GM12878 (cell line): ENCODE data around the gene GRIK2. TPM values are rescaled to one million over a fixed set of nuclear protein-coding genes. Genes with fewer than 3 reads are reported as not detected.

ENCODE experiments used
- CTCF ChIP-seq, 3 experiments: IDR thresholded peaks in 2 of 3; conservative IDR thresholded peaks in 1 of 3; 2 replicates each; pipeline ENCODE4 v1.5.1; 2011; ENCODE audit warnings: low read depth in 3 of 3, low read length in 3 of 3, mild to moderate bottlenecking in 3 of 3, control low read depth in 2 of 3, moderate library complexity in 2 of 3, inconsistent platforms in 1 of 3, mixed read lengths in 1 of 3; ENCODE audit not compliant: control insufficient read depth in 2 of 3, insufficient read depth in 1 of 3; ENCODE audit errors: extremely low read depth in 1 of 3
- IRF5 ChIP-seq: fragments of 450-650 bp; IDR thresholded peaks from 2 replicates; pipeline ENCODE4 v1.6.1; 2017; ENCODE audit warnings: borderline replicate concordance
- NBN ChIP-seq: fragments of 450-650 bp; IDR thresholded peaks from 2 replicates; pipeline ENCODE4 v1.6.1; 2016
- NFYB ChIP-seq: IDR thresholded peaks from 2 replicates; pipeline ENCODE4 v1.6.1; 2011; ENCODE audit warnings: low read depth, mild to moderate bottlenecking, low read length, improper control_type of control experiment, moderate library complexity; ENCODE audit not compliant: insufficient read depth
- NR2C1 ChIP-seq: fragments of 450-650 bp; IDR thresholded peaks from 2 replicates; pipeline ENCODE4 v1.6.1; 2017; ENCODE audit warnings: antibody characterized with exemption, mild to moderate bottlenecking, moderate library complexity
- ZBED1 ChIP-seq: IDR thresholded peaks from 2 replicates; pipeline ENCODE4 v1.6.1; 2016; ENCODE audit warnings: borderline replicate concordance
- ZBTB33 ChIP-seq: fragments of 450-650 bp; IDR thresholded peaks from 2 replicates; pipeline ENCODE4 v1.6.1; 2017; ENCODE audit warnings: mild to moderate bottlenecking
- polyA plus RNA-seq, 11 experiments: library from polyadenylated mRNA; depleted of rRNA in 4 of 11; unstranded in 6 of 11; stranded (reverse) in 5 of 11; fragments of >200 nt; fragmentation: Nextera tagmentation in 4 of 11; fragmentation: Illumina TruSeq in 1 of 11; extraction: Ambion mirVana in 4 of 11; extraction: Trizol in 1 of 11; gene quantifications; 1 replicate in 1 of 11; 2 replicates in 10 of 11; pipeline versions ENCODE4 v1.2.1 to v1.2.3, GENCODE V29; 2011 to 2016; ENCODE audit warnings: inconsistent platforms in 2 of 11, missing spikeins in 2 of 11, low read depth in 1 of 11
- total RNA-seq, 4 experiments: library from RNA; depleted of rRNA in 3 of 4; stranded (reverse); fragments of >200 nt in 3 of 4; fragmentation: Illumina TruSeq in 1 of 4; extraction: Trizol in 1 of 4; gene quantifications; 2 replicates each; pipeline versions ENCODE4 v1.2.1 to v1.2.3, GENCODE V29; 2013 to 2021
- TF ChIP-seq, protein P1 (sequence below): fragments of 450-650 bp; IDR thresholded peaks from 2 replicates; pipeline ENCODE4 v1.6.1; 2016; ENCODE audit warnings: mild to moderate bottlenecking

The GRIK2 gene
- total and polyA plus RNA-seq, 10 of the 15 experiments (the other 5 are each of a cell fraction or from before 2014, with no cell fraction given) = not detected

DNA sequence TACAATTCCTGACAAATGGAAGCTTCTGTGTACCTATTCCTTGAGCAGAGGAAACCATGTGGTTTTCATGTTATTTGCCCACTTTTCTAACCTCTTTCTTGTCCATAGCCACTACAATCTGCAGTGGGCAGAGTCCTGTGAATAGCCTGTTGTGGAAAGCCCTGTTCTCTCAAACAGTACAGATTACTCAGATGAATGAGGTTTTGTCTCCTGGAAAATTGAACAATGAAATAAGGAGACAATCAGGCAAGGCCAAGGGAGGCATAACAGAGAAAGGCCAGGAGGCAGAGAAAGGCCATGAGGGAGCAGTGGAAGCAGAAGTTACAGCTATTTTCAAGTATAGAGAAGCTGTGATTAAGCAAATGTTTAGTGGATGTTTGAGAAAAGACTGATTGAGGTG lies 189.3 kb downstream of the GRIK2 start (continued):
- TF ChIP-seq ZBTB33 (no peak), NR2C1 (no peak), IRF5 (no peak), ZBED1 (no peak), NBN (no peak), CTCF (IDR thresholded peaks at IDR 0.05 in 2 of 3, conservative IDR thresholded peaks at IDR 0.05 in 1 of 3; ENCODE audit: control insufficient read depth in 2 of 3, extremely low read depth in 1 of 3, insufficient read depth in 1 of 3, low read depth in 3 of 3, low read length in 3 of 3) (no peak), NFYB (no peak)
- TF ChIP-seq, protein P1, sequence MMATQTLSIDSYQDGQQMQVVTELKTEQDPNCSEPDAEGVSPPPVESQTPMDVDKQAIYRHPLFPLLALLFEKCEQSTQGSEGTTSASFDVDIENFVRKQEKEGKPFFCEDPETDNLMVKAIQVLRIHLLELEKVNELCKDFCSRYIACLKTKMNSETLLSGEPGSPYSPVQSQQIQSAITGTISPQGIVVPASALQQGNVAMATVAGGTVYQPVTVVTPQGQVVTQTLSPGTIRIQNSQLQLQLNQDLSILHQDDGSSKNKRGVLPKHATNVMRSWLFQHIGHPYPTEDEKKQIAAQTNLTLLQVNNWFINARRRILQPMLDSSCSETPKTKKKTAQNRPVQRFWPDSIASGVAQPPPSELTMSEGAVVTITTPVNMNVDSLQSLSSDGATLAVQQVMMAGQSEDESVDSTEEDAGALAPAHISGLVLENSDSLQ = no peak
